Body of pancreas (tissue), 4 donors: Measurements from ENCODE around the gene USP24. TPM values are rescaled to one million over a fixed set of nuclear protein-coding genes. Genes with fewer than 3 reads are reported as not detected.

Source experiments
- ATAC-seq: fragments of 150-250 bp; one replicate; pipeline ENCODE4 v1.9.1; 2016
- DNase-seq, 4 donors: peaks; one replicate each; pipeline ENCODE4 v3.0.0-alpha.2; 2019
- H3K27ac ChIP-seq, 4 donors: fragments of 200-600 bp; sonication (generic); 1 replicate in 3 of 4; 2 replicates in 1 of 4; pipeline versions ENCODE4 v1.5.1 to v1.6.1; 2016 to 2019; ENCODE audit warnings: mild to moderate bottlenecking in 1 of 4, mixed read lengths in 1 of 4, moderate library complexity in 1 of 4
- H3K27me3 ChIP-seq, 2 donors: fragments of 200-600 bp; sonication (generic); one replicate each; pipeline ENCODE4 v1.6.0; 2016; ENCODE audit warnings: mild to moderate bottlenecking in 1 of 2
- H3K36me3 ChIP-seq, 2 donors: fragments of 200-600 bp; sonication (generic); replicated peaks in 1 of 2; 2 replicates each; pipeline ENCODE4 v1.5.1; 2016; ENCODE audit warnings: low read depth in 2 of 2; ENCODE audit not compliant: insufficient read depth in 1 of 2
- H3K4me1 ChIP-seq: fragments of 200-600 bp; sonication (generic); one replicate; pipeline ENCODE4 v1.6.0; 2016
- H3K4me3 ChIP-seq, 2 donors: fragments of 200-600 bp; sonication (generic); 1 replicate in 1 of 2; 2 replicates in 1 of 2; pipeline ENCODE4 v1.5.1; 2016 to 2019
- H3K9me3 ChIP-seq, 3 donors: fragments of 200-600 bp; sonication (generic); 1 replicate in 2 of 3; 2 replicates in 1 of 3; pipeline ENCODE4 v1.5.1; 2016
- POLR2A ChIP-seq, 3 donors: fragments of 450-650 bp; IDR thresholded peaks; one replicate each; pipeline ENCODE4 v1.6.1; 2016; ENCODE audit warnings: antibody characterized with exemption in 3 of 3, mild to moderate bottlenecking in 2 of 3
- WGBS, 2 donors: methylation state at CpG; one replicate each; pipeline ENCODE4 v1.1.5; 2017; 5-methylcytosine and 5-hydroxymethylcytosine counted together
- intact Hi-C: fragments of 100-400 bp; cut with DNase I; formaldehyde crosslinking; loops from one replicate; pipeline ENCODE4 v1.15.1; 2023
- total RNA-seq, 2 donors: library from RNA; depleted of rRNA; stranded (reverse); fragments of >200 nt; gene quantifications; one replicate each; pipeline ENCODE4 v1.1.0, GENCODE V29; 2016
- TF ChIP-seq, protein P1 (sequence below), 7 experiments: fragments of 450-650 bp in 4 of 7; fragments of 200-600 bp in 3 of 7; sonication (generic) in 3 of 7; IDR thresholded peaks; one replicate each; pipeline ENCODE4 v1.5.1; 2016 to 2019; ENCODE audit warnings: antibody characterized with exemption in 7 of 7

The USP24 gene, protein sequence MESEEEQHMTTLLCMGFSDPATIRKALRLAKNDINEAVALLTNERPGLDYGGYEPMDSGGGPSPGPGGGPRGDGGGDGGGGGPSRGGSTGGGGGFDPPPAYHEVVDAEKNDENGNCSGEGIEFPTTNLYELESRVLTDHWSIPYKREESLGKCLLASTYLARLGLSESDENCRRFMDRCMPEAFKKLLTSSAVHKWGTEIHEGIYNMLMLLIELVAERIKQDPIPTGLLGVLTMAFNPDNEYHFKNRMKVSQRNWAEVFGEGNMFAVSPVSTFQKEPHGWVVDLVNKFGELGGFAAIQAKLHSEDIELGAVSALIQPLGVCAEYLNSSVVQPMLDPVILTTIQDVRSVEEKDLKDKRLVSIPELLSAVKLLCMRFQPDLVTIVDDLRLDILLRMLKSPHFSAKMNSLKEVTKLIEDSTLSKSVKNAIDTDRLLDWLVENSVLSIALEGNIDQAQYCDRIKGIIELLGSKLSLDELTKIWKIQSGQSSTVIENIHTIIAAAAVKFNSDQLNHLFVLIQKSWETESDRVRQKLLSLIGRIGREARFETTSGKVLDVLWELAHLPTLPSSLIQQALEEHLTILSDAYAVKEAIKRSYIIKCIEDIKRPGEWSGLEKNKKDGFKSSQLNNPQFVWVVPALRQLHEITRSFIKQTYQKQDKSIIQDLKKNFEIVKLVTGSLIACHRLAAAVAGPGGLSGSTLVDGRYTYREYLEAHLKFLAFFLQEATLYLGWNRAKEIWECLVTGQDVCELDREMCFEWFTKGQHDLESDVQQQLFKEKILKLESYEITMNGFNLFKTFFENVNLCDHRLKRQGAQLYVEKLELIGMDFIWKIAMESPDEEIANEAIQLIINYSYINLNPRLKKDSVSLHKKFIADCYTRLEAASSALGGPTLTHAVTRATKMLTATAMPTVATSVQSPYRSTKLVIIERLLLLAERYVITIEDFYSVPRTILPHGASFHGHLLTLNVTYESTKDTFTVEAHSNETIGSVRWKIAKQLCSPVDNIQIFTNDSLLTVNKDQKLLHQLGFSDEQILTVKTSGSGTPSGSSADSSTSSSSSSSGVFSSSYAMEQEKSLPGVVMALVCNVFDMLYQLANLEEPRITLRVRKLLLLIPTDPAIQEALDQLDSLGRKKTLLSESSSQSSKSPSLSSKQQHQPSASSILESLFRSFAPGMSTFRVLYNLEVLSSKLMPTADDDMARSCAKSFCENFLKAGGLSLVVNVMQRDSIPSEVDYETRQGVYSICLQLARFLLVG (N-terminal part only)
- 10 to 100 TPM; 28.3 to 68.6 TPM for total RNA-seq

DNA sequence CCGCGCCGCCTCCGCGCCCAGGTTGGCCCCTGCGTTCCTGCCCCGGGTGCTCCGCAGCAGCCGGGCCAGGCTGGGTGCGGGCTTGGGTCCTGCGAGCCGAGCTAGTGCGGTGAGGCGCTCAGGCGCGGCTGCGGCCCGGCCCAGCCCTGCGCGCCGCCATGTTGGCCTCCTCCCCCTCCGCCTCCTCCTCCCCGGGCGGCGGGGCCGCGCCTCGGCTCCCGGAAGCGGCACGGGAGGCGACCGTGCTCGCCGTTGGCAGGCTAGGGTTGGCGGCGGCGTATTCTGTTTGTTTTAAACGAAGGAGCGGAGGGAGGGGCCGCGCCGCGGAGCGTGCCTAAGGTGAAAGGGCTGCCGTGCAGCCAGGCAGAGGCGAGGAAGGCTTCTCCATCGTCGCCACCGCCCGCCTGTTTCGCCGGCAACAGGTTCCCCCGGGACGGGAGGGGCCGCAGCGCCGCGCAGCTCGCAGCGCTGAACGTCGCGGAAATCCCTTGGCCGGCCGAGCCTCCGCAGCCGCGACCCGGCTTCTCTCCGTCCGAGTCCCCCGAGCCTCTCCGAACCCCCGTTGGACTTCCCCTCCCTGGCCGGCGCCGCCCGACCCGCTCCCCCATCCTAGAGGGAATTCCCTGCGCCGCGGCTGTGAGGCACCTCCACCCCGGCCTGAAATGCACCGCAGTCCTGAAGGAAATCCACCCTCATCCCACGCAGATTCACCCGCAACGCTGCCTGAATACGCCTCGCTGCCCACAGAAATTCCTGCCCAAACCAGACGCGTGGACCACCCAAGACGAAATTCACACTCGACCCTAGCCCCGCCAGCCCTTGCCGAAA is at the start of gene USP24:
TSS of gene USP24 (minus strand) at position 171 of the 828 bp plus-strand sequence. CDS start 251 bp downstream, outside the sequence.
- no peaks in the 10 kb centered on the region for H3K27me3 ChIP-seq
- peaks cover 35% of the 10 kb centered on the region for H3K4me1 ChIP-seq
- DNase-seq (peak; percentile 86 to 91 (median 88)), ATAC-seq (peak; percentile 92)
- H3K9me3 ChIP-seq: no peaks in the 10 kb centered on the region
- intact Hi-C loops: no loop called here
- peak within 1 kb of the TSS; percentile 90 to 94 (median 92) for H3K27ac ChIP-seq
- H3K36me3 ChIP-seq: no peaks in the 10 kb centered on the region
- peak; percentile 87 to 91 (median 90) for TF ChIP-seq POLR2A (IDR thresholded peaks at IDR 0.05)
- TF ChIP-seq, protein P1, sequence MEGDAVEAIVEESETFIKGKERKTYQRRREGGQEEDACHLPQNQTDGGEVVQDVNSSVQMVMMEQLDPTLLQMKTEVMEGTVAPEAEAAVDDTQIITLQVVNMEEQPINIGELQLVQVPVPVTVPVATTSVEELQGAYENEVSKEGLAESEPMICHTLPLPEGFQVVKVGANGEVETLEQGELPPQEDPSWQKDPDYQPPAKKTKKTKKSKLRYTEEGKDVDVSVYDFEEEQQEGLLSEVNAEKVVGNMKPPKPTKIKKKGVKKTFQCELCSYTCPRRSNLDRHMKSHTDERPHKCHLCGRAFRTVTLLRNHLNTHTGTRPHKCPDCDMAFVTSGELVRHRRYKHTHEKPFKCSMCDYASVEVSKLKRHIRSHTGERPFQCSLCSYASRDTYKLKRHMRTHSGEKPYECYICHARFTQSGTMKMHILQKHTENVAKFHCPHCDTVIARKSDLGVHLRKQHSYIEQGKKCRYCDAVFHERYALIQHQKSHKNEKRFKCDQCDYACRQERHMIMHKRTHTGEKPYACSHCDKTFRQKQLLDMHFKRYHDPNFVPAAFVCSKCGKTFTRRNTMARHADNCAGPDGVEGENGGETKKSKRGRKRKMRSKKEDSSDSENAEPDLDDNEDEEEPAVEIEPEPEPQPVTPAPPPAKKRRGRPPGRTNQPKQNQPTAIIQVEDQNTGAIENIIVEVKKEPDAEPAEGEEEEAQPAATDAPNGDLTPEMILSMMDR (IDR thresholded peaks at IDR 0.05): no peak
- WGBS, 2 donors: 0% methylated on average over 27 to 96 of the region's 96 CpGs
- H3K4me3 ChIP-seq: peak within 1 kb of the TSS; percentile 51 to 63

DNA sequence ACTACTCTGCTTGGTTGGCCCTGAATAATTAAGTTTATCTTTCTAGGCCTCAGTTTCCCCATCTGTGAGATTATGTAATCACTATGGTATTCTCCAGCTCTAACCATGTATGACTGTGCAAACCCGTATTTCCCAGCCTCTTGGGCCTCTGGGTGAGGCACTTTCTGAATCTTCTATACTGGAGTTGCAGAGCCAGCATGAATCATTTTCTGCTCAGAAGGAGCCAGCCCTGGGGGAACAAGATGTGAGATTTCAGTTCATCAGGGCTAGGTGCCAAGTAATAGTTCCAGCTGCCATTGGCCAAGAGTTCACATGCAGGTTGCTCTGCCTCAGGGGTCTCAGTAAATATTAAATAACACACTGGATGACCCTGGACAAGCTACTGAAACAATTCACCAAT is 47.7 kb upstream of the USP24 start:
- no peak overlapping the region for H3K4me3 ChIP-seq
- no peaks in the 10 kb centered on the region for H3K4me1 ChIP-seq
- WGBS, 2 donors: 58 to 59% methylated on average over 1 of the region's 1 CpG
- intact Hi-C loops: no loop called here
- H3K27ac ChIP-seq: no peak overlapping the region
- no peak for TF ChIP-seq POLR2A (IDR thresholded peaks at IDR 0.05)
- TF ChIP-seq, protein P1 (IDR thresholded peaks at IDR 0.05): no peak
- no peaks in the 10 kb centered on the region for H3K27me3 ChIP-seq
- DNase-seq (no peak), ATAC-seq (no peak)
- H3K36me3 ChIP-seq: no peaks in the 10 kb centered on the region
- no peaks in the 10 kb centered on the region for H3K9me3 ChIP-seq

DNA sequence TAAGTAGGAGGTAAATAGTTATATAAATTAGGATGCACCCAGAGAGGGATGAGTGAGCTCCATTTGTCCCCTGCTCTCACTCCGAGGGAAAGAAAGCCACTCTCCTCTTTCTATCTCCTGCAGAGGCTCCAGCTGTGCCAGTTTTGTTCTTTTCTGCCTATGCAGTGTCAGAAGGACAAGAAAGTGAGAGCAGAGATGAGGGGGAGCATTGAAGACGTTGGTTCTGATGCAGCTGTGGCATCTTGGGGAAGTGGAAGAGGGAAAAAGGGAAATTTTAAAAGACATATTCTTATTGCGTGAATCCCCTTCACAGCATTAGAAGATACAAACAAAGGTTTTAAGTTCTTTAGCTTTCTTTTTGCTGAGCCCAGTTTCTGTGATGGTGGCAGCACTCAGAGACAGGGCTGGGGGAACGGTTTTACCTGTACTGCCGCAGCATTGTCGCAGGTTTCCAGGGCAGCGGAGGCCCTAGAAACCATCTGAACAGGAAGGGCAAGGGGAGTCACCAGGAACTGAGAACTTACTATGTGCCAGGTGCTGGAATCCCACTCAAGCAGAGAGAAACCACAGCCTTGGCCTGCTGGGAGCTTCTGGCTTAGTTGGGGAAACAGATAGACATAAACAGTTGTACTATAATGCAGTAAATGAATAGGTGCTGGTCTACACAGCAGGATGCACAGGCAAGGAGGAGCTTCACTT is 44.9 kb upstream of the USP24 start:
- no peak overlapping the region for H3K4me3 ChIP-seq
- no peaks in the 10 kb centered on the region for H3K9me3 ChIP-seq
- ATAC-seq (no peak), DNase-seq (no peak)
- H3K36me3 ChIP-seq: no peaks in the 10 kb centered on the region
- intact Hi-C loops: no loop called here
- no peak overlapping the region for H3K27ac ChIP-seq
- H3K4me1 ChIP-seq: no peaks in the 10 kb centered on the region
- no peak for TF ChIP-seq POLR2A (IDR thresholded peaks at IDR 0.05)
- TF ChIP-seq, protein P1 (IDR thresholded peaks at IDR 0.05): no peak
- 75 to 85% methylated on average over 7 of the region's 7 CpGs for WGBS, 2 donors
- no peaks in the 10 kb centered on the region for H3K27me3 ChIP-seq

DNA sequence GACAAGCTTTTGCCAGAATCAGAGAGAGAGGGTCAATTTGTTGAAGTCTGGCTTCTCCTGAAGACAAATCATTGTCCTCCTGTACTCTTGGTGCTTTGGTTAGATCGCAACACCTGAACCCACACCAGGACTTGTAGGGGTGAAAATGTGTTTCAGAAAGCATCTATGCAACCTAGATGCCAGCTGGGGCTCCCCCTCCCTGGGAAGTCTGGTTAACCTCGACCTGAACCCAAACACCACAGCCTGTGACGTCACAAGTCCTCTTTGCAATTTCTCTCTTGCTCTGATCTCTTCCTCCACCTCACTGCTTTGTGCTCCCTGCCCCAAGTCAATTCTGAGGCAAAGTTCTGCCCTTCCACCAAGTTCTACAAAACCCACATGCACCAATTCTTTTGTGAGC is 42.8 kb upstream of the USP24 start:
- no peaks in the 10 kb centered on the region for H3K9me3 ChIP-seq

More for the DNA sequence above, 42.8 kb upstream of the USP24 start:
- no peak for TF ChIP-seq POLR2A (IDR thresholded peaks at IDR 0.05)
- TF ChIP-seq, protein P1 (IDR thresholded peaks at IDR 0.05): no peak
- H3K4me3 ChIP-seq: no peak overlapping the region
- intact Hi-C loops: no loop called here
- H3K27me3 ChIP-seq: no peaks in the 10 kb centered on the region
- ATAC-seq (no peak), DNase-seq (no peak)
- no peak overlapping the region for H3K27ac ChIP-seq
- peaks cover 9% of the 10 kb centered on the region for H3K4me1 ChIP-seq
- 61 to 62% methylated on average over 3 of the region's 3 CpGs for WGBS, 2 donors
- H3K36me3 ChIP-seq: no peaks in the 10 kb centered on the region
